ENCODE data around the gene IFI35. TPM values are rescaled to one million over a fixed set of nuclear protein-coding genes. Genes with fewer than 3 reads are reported as not detected.
"Not testable (repeated sequence)": the region's sequence is repeated elsewhere in the genome, so short reads cannot be mapped to it uniquely, and the experiment has no call there.

IFI35 gene
- total RNA-seq, 1 experiment from 2014 or later = 256 TPM

DNA sequence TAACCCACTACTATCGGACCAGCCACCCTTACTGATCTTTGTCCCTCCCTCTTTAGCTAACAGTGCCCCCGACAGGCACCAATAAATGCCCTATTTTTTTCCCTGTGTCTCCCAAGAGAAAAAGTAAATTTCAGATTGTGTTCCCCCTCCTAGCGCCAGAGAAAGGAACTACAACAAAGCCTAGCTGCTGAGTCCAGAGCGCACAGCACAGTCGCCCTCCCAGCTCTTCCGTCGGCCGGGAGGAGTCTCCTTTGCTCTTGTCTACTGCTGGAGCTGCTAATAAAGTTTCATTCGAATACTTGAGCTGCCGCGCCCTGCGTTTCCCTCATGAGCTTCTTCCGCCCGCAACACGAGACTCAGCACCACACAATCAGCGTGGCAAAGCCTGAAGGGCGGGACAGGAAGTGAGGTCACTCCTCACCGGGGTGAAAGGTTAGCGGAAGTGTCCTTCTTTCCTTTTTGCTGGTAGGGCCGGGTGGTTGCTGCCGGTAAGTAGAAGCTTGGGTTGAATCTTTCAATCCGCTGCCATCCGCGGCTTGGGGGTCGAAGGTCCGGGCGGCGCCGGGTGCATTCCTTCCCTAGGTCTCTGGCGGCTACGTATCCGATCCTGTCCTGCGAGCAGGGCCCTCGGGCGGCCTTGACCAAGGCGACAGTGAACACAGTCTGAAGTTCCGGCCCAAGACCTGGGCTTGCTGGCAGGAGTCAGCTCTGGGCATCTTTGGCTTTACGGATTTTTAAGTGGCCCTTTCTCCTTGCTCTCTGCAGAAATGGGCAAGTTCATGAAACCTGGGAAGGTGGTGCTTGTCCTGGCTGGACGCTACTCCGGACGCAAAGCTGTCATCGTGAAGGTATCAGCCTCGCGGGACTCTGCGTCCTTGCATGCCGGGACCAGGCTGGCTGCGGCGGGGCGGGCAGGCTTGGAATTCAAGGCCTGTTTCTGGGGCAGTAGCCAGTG lies 8.3 kb upstream of the IFI35 start, which contains the start of gene RPL27:
Gene RPL27 (plus strand): TSS at position 436 of the 955 bp plus-strand sequence. CDS start 332 bp downstream, at position 768.
- DNase-seq (ENCODE audit: low read depth) = peak; percentile 100

- no peak for DNase-seq (ENCODE audit: low read depth)
These were observed 7.5 kb upstream of the IFI35 start for GRCh38 chr17:42999003-42999525.

DNA sequence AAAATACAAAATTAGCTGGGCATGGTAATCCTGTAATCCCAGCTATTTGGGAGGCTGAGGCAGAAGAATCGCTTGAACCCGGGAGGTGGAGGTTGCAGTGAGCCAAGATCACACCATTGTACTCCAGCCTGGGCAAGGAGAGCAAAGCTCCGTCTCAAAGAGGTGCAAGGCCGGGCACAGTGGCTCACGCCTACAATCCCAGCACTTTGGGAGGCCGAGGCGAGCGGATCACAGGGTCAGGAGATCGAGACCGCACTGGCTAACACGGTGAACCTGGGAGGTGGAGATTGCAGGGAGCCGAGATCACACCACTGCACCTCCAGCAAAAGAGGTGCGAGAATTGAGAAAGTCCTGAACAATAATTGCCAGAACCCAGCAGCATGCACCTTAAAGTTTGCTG lies 5.7 kb upstream of the IFI35 start:
- not testable (repeated sequence) for DNase-seq (ENCODE audit: low read depth)

DNA sequence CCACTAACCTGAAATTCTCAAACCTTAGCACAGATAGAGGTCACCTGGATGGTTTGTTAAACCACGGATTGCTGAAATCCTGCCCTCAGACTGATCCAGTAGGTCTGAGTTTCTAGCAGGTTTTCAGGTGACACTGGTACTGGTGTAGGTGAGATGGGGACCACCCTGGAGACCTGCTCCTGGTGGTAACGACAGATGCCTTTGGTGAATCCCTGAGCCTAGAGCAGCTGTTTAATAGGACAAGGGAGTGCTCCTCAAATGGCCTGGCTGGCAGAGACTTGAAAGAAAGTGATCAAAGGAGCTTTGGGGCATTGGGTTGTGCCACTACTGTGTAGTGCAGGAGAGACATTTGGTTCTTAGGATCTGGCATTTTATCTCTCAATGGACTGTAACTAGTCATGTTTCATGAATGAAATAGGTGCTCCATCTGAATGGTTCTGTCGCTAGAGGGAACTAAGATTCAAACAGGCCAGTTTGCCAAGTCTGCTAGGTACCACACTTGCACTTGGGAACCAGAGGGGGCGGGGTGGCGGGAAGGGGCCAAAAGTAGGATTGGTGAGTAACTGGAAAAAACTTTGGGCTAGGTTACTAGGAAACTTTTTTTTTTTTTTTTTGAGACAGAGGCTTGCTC lies 2.9 kb upstream of the IFI35 start:
- DNase-seq (ENCODE audit: low read depth) = peak; percentile 94

GRCh38 chr17:43010667-43011308 lies 4.2 kb downstream of the IFI35 start:
- peak; percentile 48 for DNase-seq (ENCODE audit: low read depth)

GRCh38 chr17:43011728-43012472 lies 5.3 kb downstream of the IFI35 start:
- DNase-seq (ENCODE audit: low read depth) = no peak

DNA sequence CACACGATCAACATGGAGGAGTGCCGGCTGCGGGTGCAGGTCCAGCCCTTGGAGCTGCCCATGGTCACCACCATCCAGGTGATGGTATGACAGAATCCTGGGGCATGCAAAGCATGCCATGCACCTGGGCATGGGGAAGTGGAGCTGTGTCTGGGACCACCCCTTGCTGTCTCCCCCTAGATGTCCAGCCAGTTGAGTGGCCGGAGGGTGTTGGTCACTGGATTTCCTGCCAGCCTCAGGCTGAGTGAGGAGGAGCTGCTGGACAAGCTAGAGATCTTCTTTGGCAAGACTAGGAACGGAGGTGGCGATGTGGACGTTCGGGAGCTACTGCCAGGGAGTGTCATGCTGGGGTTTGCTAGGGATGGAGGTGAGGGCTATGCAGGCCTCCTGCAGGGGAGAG lies 6.7 kb downstream of the IFI35 start:
- no peak for DNase-seq (ENCODE audit: low read depth)

DNA sequence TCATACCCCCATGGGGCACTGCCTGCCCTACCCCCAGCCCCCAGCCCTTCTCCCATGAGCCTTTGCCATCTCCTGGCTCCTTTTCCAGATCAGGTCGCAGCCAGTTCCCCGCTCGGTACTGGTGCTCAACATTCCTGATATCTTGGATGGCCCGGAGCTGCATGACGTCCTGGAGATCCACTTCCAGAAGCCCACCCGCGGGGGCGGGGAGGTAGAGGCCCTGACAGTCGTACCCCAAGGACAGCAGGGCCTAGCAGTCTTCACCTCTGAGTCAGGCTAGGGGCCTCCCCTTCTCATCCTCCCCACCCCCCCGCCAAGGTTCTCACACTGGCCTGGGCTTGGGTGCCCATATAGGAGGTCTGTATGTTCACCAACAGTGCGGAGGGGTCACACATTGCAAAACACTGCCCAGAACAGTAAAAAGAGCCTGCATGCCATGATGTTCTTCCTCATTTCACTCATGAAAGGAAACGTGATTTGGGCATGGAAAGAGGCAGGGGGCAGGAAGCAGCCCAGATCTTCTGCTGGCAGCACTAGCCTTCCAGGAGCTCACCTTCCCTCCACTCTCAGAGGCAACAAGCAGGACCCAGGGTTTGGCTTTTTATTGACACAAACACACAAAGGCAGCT lies 7.5 kb downstream of the IFI35 start:
- DNase-seq (ENCODE audit: low read depth) = no peak

- no peak for DNase-seq (ENCODE audit: low read depth)
These were observed 8.3 kb downstream of the IFI35 start for GRCh38 chr17:43014649-43015542.

GRCh38 chr17:43015579-43015978 lies 9.0 kb downstream of the IFI35 start:
- DNase-seq (ENCODE audit: low read depth) = peak; percentile 48

DNA sequence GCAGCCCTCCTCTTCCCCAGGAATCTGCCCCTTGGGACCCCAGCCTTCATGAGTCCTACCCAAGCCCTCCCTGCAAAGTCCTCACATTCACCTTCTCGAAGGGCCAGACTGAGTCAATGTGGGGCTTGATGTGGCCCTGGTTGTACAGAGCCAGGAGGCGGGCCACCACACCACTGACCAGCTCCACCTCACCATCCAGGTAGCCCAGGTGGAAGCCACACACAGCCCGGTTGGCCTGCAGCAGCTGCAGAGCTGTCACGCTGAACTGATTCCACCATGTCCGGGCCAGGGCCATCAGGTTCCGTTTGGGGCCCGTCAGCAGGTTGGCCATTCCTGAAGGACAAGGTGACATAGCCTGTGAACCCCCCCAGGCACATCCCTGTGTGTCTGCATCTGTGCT lies 9.6 kb downstream of the IFI35 start:
- DNase-seq (ENCODE audit: low read depth) = no peak

GRCh38 chr17:43018008-43018853 lies 11.6 kb downstream of the IFI35 start:
- DNase-seq (ENCODE audit: low read depth) = peak; percentile 64

DNA sequence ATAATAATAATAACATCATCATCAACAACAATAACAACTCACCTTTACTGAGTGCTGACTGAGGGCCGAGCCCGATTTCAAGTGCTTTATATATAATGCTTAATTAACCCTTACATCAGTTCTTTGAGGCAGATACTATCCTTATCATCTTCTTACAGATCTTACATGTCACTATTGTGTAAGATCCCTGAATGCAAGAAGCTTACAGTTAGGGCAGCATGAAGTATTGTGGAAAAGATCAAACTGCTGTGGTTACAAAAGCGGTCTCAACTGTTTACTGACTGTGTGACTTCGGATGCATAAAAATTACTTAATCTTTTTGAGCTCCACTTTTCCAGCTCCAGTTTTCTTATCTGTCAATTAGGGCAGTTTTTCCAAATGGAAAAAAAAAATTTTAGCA lies 12.3 kb downstream of the IFI35 start:
- DNase-seq (ENCODE audit: low read depth) = no peak

DNA sequence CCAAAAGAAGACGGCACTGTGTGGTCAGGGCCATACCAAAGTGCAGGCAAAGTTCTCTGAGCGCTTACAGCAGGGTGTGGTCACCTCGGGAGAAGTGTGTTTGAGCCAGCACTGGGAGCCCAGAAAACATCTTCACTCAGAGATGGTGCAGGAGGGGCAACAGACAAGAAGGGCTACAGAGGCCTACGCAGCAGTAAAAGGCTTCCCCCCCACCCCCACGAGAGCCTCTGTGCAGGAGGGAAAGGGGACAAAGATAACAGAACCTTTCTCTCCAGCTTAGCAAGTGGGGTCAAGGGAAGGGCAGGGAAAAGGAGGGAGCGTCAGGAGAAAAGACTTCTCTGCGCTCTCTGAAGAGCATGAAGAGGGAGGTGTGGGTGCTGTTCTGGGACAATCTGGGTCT lies 12.8 kb downstream of the IFI35 start:
- no peak for DNase-seq (ENCODE audit: low read depth)

GRCh38 chr17:43020030-43020621 lies 13.5 kb downstream of the IFI35 start:
- no peak for DNase-seq (ENCODE audit: low read depth)

DNA sequence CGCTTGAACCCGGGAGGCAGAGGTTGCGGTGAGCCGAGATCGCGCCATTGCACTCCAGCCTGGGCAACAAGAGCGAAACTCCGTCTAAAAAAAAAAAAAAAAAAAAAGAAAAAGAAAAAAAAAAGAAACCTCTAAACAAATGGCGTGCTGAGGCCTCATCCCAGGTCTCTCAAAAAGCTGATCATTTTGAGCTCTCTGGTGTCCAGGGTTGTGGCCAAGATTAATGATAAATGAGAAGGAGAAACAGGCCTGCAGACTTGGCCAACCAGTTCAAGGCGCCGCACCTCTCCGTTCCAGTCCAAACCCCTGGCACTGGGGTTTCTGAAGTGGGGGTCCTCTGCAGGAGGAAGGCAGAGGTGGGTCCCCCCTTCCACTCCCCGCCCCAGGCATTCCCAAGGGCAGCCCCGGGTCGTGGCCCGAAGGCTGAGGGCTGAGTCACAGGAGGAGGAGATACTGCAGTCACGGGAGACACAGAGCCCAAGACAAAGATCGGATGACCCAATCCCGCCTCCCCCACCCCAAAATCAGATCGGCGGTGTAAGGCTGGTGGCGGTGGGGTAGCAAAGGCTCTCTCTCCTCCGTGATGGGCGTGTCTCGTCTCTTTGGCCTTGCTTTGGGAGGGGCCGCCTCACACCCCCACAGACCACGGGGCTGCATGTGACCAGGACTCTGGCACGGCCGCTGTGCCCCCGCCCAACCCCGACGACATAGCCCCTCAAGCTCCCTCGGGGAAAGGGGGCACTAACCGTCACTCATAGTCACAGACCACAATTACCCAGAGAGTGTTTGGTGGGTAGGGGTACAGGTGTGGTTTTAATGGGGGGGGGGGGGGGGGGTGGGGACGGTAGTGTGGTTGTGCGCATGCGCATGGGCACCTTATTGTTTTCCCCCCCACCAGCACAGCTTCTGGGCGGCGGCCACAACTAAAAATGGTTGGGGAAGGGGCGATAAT lies 14.5 kb downstream of the IFI35 start:
- peak; percentile 71 for DNase-seq (ENCODE audit: low read depth)

GRCh38 chr17:43021741-43022512 lies 15.3 kb downstream of the IFI35 start, which contains the start of gene VAT1:
Gene VAT1 (minus strand): TSS chr17:43022385. CDS start chr17:43022322, 63 bp downstream.
- peak; percentile 72 for DNase-seq (ENCODE audit: low read depth)

Data from M059J (cell line).